Ovary (tissue), 3 donors: ENCODE measurements around the gene POLR3H.

Source experiments
- CTCF ChIP-seq, 3 donors: fragments of 450-650 bp in 2 of 3; fragments of 200-600 bp in 1 of 3; IDR thresholded peaks; one replicate each; pipeline versions ENCODE4 v1.5.1 to v1.8.0; 2016 to 2022; ENCODE audit warnings: antibody characterized with exemption in 3 of 3, mild to moderate bottlenecking in 1 of 3
- EP300 ChIP-seq: sonication (generic); formaldehyde crosslinking; IDR thresholded peaks from one replicate; pipeline ENCODE4 v1.6.1; 2017; ENCODE audit warnings: antibody characterized with exemption
- POLR2A ChIP-seq: fragments of 450-650 bp; IDR thresholded peaks from one replicate; pipeline ENCODE4 v1.6.1; 2017; ENCODE audit warnings: antibody characterized with exemption, mild to moderate bottlenecking, moderate library complexity
- donor health status: DM: no; HTN: no; CAD: no.

DNA sequence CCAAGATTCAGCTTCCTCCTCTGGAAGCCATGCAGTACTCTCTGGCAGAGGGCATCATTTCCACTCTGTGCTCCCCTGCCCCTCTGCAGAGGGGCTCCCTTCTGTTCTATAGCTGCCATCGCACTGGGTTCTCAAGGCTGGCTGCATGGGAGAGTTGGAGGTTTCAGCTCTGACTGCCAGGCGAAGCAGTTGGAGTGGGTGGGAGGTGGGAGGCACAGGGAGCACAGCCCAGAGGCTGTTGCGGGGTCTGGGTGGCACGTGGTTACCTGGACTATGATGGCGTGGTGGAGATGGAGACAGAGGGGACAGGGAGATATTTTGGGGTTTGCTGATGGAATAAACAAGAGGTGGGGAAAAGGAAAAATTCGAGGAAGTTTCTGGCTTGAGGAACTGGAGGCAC lies 40.6 kb upstream of the POLR3H start:
- TF ChIP-seq CTCF (IDR thresholded peaks at IDR 0.05) (no peak), POLR2A (no peak), EP300 (no peak)
